GM12865 (cell line): ENCODE results near the gene RBM43.
A peak's percentile ranks its signal among the peaks of the same experiment; 100 is the strongest.
"Not testable (repeated sequence)": the region's sequence is repeated elsewhere in the genome, so short reads cannot be mapped to it uniquely, and the experiment has no call there.

Source experiments
- DNase-seq: peaks from one replicate; pipeline ENCODE4 v3.0.0; 2010; ENCODE audit warnings: low read depth
- H3K4me3 ChIP-seq: 2 replicates; pipeline ENCODE4 v1.5.1; 2011; ENCODE audit warnings: mild to moderate bottlenecking, low read depth, low read length, control low read depth
- CTCF ChIP-seq: IDR thresholded peaks from 2 replicates; pipeline ENCODE4 v1.5.1; 2011; ENCODE audit warnings: low read length, control low read depth, low read depth, inconsistent platforms; ENCODE audit not compliant: insufficient read depth; ENCODE audit errors: missing control alignments

RBM43 gene

DNA sequence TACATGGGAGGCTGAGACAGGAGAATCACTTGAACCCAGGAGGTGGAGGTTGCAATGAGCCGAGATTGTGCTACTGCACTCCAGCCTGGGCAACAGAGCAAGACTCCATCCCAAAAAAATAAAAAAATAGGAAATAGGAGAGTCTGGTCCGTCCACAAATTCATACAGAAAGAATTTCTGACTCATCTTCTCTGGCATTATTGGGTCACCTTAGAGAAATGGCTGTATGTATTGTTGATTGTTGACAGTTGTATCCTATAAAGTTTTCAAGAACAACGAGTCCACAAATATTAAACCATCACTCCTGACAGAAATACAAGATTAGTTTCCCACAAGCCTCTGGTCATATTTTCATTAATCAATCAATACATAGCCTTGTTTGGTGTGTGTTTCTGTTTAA, 20.4 kb downstream of the RBM43 start:
- DNase-seq: no peak
- no peak for TF ChIP-seq CTCF
- H3K4me3 ChIP-seq: no peak overlapping the region

DNA sequence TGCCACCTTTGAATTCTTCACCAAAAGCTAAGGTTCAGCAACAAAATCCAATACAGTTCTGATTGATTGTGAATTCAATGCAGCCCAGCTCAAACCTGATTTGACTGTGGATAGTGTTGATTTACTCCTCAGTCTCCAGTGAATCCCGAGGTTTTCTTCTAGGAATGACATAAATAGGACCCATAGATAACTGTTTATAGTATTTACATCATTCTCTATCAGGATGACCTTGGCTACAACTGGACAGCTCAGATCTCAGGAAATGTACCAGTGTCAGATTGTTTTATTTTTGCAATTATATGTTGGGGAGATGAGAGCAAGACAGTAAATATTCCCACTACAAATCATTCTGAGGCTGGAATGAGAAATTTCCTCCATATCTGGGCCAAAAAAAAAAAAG, 21.2 kb downstream of the RBM43 start:
- no peak overlapping the region for H3K4me3 ChIP-seq
- no peak for TF ChIP-seq CTCF
- no peak for DNase-seq

DNA sequence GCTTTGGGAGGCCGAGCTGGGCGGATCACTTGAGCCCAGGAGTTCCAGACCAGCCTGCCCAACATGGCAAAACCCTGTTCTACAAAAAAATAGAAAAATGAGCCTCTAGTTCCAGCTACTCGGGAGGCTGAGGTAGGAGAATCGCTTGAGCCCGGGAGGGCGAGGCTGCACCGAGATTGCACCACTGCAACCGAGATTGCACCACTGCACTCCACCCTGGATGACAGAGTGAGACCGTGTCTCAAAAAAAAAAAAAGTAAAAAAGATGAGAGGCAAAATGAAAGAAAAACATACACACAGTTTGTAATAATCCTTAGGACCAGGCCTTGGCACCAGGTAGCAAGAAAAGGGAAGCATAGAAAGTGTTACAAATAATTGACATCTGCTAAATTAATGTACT, 22.0 kb downstream of the RBM43 start:
- TF ChIP-seq CTCF: no peak
- DNase-seq: no peak
- H3K4me3 ChIP-seq: no peak overlapping the region

- DNase-seq: peak; percentile 70
- H3K4me3 ChIP-seq: no peak overlapping the region
- TF ChIP-seq CTCF: peak; percentile 60
These were observed 22.9 kb downstream of the RBM43 start for GRCh38 chr2:151238527-151239487.

- DNase-seq: no peak
- no peak for TF ChIP-seq CTCF
- no peak overlapping the region for H3K4me3 ChIP-seq
These were observed 24.1 kb downstream of the RBM43 start for GRCh38 chr2:151237422-151238025.

GRCh38 chr2:151233760-151234159, 27.9 kb downstream of the RBM43 start:
- DNase-seq, H3K4me3 ChIP-seq: not testable (repeated sequence)

DNA sequence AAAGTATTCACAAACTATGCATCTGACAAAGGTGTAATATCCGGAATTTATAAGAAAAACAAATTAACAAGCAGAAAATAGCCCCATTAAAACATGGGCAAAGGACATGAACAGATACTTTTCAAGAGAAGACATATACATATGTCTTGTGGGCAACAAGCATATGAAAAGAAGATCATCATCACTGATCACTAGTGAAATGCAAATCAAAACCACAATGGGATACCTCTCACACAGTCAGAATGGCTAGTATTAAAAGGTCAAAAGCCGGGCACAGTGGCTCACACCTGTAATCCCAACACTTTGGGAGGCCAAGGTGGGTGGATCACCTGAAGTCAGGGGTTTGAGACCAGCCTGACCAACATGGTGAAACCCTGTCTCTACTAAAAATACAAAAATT, 28.4 kb downstream of the RBM43 start:
- DNase-seq, H3K4me3 ChIP-seq: not testable (repeated sequence)
